Astrocyte (in vitro differentiated cells and primary cell): Measurements from ENCODE around the gene UNC5C.

ENCODE experiments used
- CTCF ChIP-seq: IDR thresholded peaks from 2 replicates; pipeline ENCODE4 v1.5.1; 2011; ENCODE audit warnings: low read depth, mild to moderate bottlenecking, inconsistent platforms, low read length, moderate library complexity; ENCODE audit not compliant: insufficient read depth
- EZH2 ChIP-seq: IDR thresholded peaks from 2 replicates; pipeline ENCODE4 v1.6.1; 2012; ENCODE audit warnings: mild to moderate bottlenecking, low read length, inconsistent platforms; ENCODE audit not compliant: insufficient read depth

DNA sequence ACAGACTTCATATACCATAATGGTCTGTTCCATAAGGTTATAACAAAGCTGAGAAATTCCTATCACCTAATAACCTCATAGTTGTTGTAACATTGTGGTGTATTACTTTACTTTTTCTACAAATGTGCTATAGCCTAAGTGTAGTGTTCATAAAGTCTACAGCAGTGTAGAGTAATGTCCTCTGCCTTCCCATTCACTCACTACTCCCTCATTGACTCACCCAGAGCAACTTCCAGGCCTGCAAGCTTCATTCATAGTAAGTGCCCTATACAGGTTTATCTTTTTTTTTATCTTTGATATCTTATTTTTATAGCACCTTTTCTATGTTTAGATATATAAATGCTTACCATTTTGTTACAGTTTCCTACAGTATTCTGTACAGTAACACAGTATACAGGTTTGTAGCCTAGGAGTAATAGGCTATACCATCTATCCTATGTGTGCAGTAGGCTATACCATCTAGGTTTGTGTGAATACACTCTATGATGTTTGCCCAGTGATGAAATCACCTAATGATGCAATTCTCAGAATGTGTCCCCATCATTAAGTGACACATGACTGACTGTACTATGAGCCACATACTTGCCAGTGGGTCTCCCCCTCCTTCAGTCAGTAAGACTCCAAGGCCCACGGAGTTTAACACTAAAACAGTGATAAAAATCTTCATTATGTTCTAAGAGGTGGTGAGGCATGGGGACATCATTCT lies 299.9 kb downstream of the UNC5C start:
- TF ChIP-seq CTCF (no peak), EZH2 (no peak)
